HepG2 (cell line): ENCODE data around the gene HEXIM1. TPM values are rescaled to one million over a fixed set of nuclear protein-coding genes. Genes with fewer than 3 reads are reported as not detected.

Source experiments
- ATAC-seq: fragments of 200-7000 bp; cut with Tn5 transposase; 3 replicates; pipeline ENCODE4 v1.9.1; 2020; ENCODE audit warnings: mild to moderate bottlenecking, moderate library complexity
- BruUV-seq: library from RNA; stranded (reverse); fragments of 400-500 nt; replicated peaks from 2 replicates; lab custom pipeline; 2021; lab: Mats Ljungman, UMichigan
- CTCF ChIA-PET: fragments of 300-600 bp; formaldehyde crosslinking; extraction: SDS; loops from one replicate; lab custom pipeline; 2021; ENCODE audit warnings: low total read pairs, inconsistent platforms, low intra/inter-chr PET ratio; lab: Yijun Ruan, JAX
- POLR2A ChIA-PET: fragments of 350-600 bp; sonication (Branson Sonifier 250); formaldehyde crosslinking; loops from one replicate; lab custom pipeline; 2020; ENCODE audit warnings: antibody characterized with exemption, inconsistent platforms; lab: Yijun Ruan, JAX
- DNase-seq: peaks from one replicate; pipeline ENCODE4 v3.0.0-alpha.2; 2015; ENCODE audit warnings: low spot score
- FAIRE-seq: peaks from 3 replicates; lab custom pipeline; 2011; peaks lifted over from hg19 to GRCh38; lab: Jason Lieb, UNC
- H2AFZ ChIP-seq: one replicate; pipeline ENCODE4 v1.6.1; 2011; ENCODE audit warnings: low read length, inconsistent platforms
- H3K27ac ChIP-seq: fragments of 300-600 bp; 3 replicates; pipeline ENCODE4 v1.8.0; 2011; ENCODE audit warnings: mixed run types, mild to moderate bottlenecking, mixed read lengths, low read length, inconsistent platforms; ENCODE audit not compliant: insufficient read depth; ENCODE audit errors: extremely low read length
- H3K27me3 ChIP-seq, 2 experiments: fragments of 200-600 bp in 1 of 2; 2 replicates in 1 of 2; 3 replicates in 1 of 2; pipeline versions ENCODE4 v1.6.0 to v1.8.0; 2011; ENCODE audit warnings: low read length in 2 of 2, mild to moderate bottlenecking in 2 of 2, moderate library complexity in 2 of 2, inconsistent platforms in 1 of 2; ENCODE audit not compliant: insufficient read depth in 2 of 2, control insufficient read depth in 1 of 2
- H3K36me3 ChIP-seq, 2 experiments: fragments of 200-600 bp in 1 of 2; replicated peaks in 1 of 2; 2 replicates in 1 of 2; 3 replicates in 1 of 2; pipeline versions ENCODE4 v1.5.1 to v1.8.0; 2011; ENCODE audit warnings: low read length in 2 of 2, inconsistent platforms in 1 of 2; ENCODE audit not compliant: insufficient read depth in 2 of 2, control insufficient read depth in 1 of 2
- H3K4me1 ChIP-seq: 2 replicates; pipeline ENCODE4 v1.5.1; 2012; ENCODE audit warnings: low read length, inconsistent platforms; ENCODE audit not compliant: insufficient read depth
- H3K4me2 ChIP-seq: 2 replicates; pipeline ENCODE4 v1.6.0; 2011; ENCODE audit warnings: low read depth, low read length, inconsistent platforms
- H3K4me3 ChIP-seq, 3 experiments: fragments of 200-600 bp in 1 of 3; sonication (generic), shearing (Covaris generic) in 1 of 3; replicated peaks in 1 of 3; 2 replicates each; pipeline ENCODE4 v1.5.1; 2011 to 2016; ENCODE audit warnings: low read length in 3 of 3, inconsistent platforms in 2 of 3, low read depth in 2 of 3, mild to moderate bottlenecking in 2 of 3, control low read depth in 1 of 3, mixed read lengths in 1 of 3; ENCODE audit not compliant: insufficient read depth in 1 of 3
- H3K79me2 ChIP-seq: one replicate; pipeline ENCODE4 v1.6.1; 2011; ENCODE audit warnings: low read length, inconsistent platforms; ENCODE audit not compliant: insufficient read depth
- H3K9ac ChIP-seq: 2 replicates; pipeline ENCODE4 v1.6.0; 2011; ENCODE audit warnings: mild to moderate bottlenecking, low read depth, low read length, inconsistent platforms; ENCODE audit not compliant: insufficient read depth
- H3K9me3 ChIP-seq: 2 replicates; pipeline ENCODE4 v1.5.1; 2012; ENCODE audit warnings: mild to moderate bottlenecking, low read length
- H4K20me1 ChIP-seq: 2 replicates; pipeline ENCODE4 v1.6.0; 2011; ENCODE audit warnings: inconsistent platforms, mild to moderate bottlenecking, low read length, moderate library complexity; ENCODE audit not compliant: insufficient read depth
- BCL6 ChIP-seq: IDR thresholded peaks from 2 replicates; pipeline ENCODE4 v1.6.1; 2016; ENCODE audit warnings: missing genetic modification reagents, missing compliant biosample characterization
- CENPT ChIP-seq: sonication (generic); formaldehyde crosslinking; IDR thresholded peaks from 2 replicates; pipeline ENCODE4 v1.8.0; 2022; ENCODE audit warnings: low read depth, mild to moderate bottlenecking, moderate library complexity, missing genetic modification reagents
- E2F5 ChIP-seq: sonication (generic); formaldehyde crosslinking; conservative IDR thresholded peaks from 2 replicates; pipeline ENCODE4 v1.4.0; 2020; ENCODE audit warnings: missing genetic modification reagents
- FOSL2 ChIP-seq: sonication (generic); formaldehyde crosslinking; IDR thresholded peaks from 2 replicates; pipeline ENCODE4 v1.4.0; 2020; ENCODE audit warnings: missing genetic modification reagents
- FUBP1 ChIP-seq: sonication (generic); formaldehyde crosslinking; IDR thresholded peaks from 2 replicates; pipeline ENCODE4 v1.5.1; 2020; ENCODE audit warnings: missing genetic modification reagents, mild to moderate bottlenecking, borderline replicate concordance
- GABPB1 ChIP-seq: IDR thresholded peaks from 2 replicates; pipeline ENCODE4 v1.6.1; 2016; ENCODE audit warnings: mild to moderate bottlenecking, missing genetic modification reagents, moderate library complexity, missing compliant biosample characterization
- KLF11 ChIP-seq: IDR thresholded peaks from 2 replicates; pipeline ENCODE4 v1.6.1; 2016; ENCODE audit warnings: missing compliant biosample characterization
- MEIS1 ChIP-seq: sonication (generic); formaldehyde crosslinking; IDR thresholded peaks from 2 replicates; pipeline ENCODE4 v1.9.0; 2021; ENCODE audit warnings: mild to moderate bottlenecking, missing genetic modification reagents, moderate library complexity, borderline replicate concordance
- PAXIP1 ChIP-seq: sonication (generic); formaldehyde crosslinking; conservative IDR thresholded peaks from 2 replicates; pipeline ENCODE4 v1.4.0; 2020; ENCODE audit warnings: mild to moderate bottlenecking, missing genetic modification reagents, moderate library complexity
- STAG1 ChIP-seq: sonication (generic); formaldehyde crosslinking; IDR thresholded peaks from 2 replicates; pipeline ENCODE4 v1.4.0; 2020; ENCODE audit warnings: missing genetic modification reagents
- TCF7L2 ChIP-seq: IDR thresholded peaks from 2 replicates; pipeline ENCODE4 v1.6.1; 2011; ENCODE audit warnings: mild to moderate bottlenecking, low read depth, low read length, moderate library complexity
- ZBTB46 ChIP-seq: sonication (generic); formaldehyde crosslinking; IDR thresholded peaks from 2 replicates; pipeline ENCODE4 v1.4.0; 2020; ENCODE audit warnings: mild to moderate bottlenecking, missing genetic modification reagents, borderline replicate concordance
- ZFP90 ChIP-seq: sonication (generic); formaldehyde crosslinking; IDR thresholded peaks from 2 replicates; pipeline ENCODE4 v1.8.0; 2022; ENCODE audit warnings: missing genetic modification reagents, mild to moderate bottlenecking, inconsistent platforms, borderline replicate concordance
- ZMYM2 ChIP-seq: sonication (generic); formaldehyde crosslinking; IDR thresholded peaks from 2 replicates; pipeline ENCODE4 v1.8.0; 2022; ENCODE audit warnings: mild to moderate bottlenecking, missing genetic modification reagents
- WGBS: methylation state at CpG from one replicate; pipeline ENCODE4 v1.1.6; 2017; ENCODE audit warnings: low lambda C conversion rate; 5-methylcytosine and 5-hydroxymethylcytosine counted together
- in situ Hi-C: cut with HindIII; loops from 2 replicates; pipeline ENCODE4 v1.10.0; 2017; ENCODE audit warnings: low pct_unique_long_range_greater_than_20kb; ENCODE audit not compliant: extremely low pct_ligation_motif_present
- intact Hi-C: fragments of 100-400 bp; cut with micrococcal nuclease; formaldehyde crosslinking; loops from one replicate; pipeline ENCODE4 v1.10.0; 2022; ENCODE audit not compliant: unreplicated experiment
- polyA plus RNA-seq, 8 experiments: library from polyadenylated mRNA; depleted of rRNA in 3 of 8; stranded (reverse) in 7 of 8; unstranded in 1 of 8; fragments of >200 nt; fragmentation: Illumina TruSeq in 4 of 8; extraction: Trizol in 4 of 8; gene quantifications; 2 replicates each; pipeline versions ENCODE4 v1.2.1 to v1.2.3, GENCODE V29; 2011 to 2016; ENCODE audit warnings: low read depth in 4 of 8, missing spikeins in 1 of 8, mixed read lengths in 1 of 8; ENCODE audit not compliant: insufficient read depth in 1 of 8
- total RNA-seq, 5 experiments: library from RNA; depleted of rRNA; stranded (reverse); fragments of >200 nt; fragmentation: Illumina TruSeq; extraction: Trizol; gene quantifications; 2 replicates each; pipeline ENCODE4 v1.2.3, GENCODE V29; 2016; ENCODE audit warnings: low read depth in 1 of 5

The HEXIM1 gene
- total and polyA plus RNA-seq, 2 of the 13 experiments (the other 11 are each of a cell fraction or from before 2014, with no cell fraction given) = 10.5 to 16.6 TPM

GRCh38 chr17:45147581-45148182 is 593 bp upstream of the HEXIM1 start:
- H3K27me3 ChIP-seq = no peaks in the 10 kb centered on the region; a peak in 2 of 5 replicates
- FAIRE-seq (no peak), DNase-seq (peak; percentile 93), ATAC-seq (peak; percentile 33)
- peak overlapping the region; percentile 97 for H3K27ac ChIP-seq
- peak overlapping the region; percentile 94 for H3K9ac ChIP-seq
- POLR2A ChIA-PET = interaction anchor here (0.6 to 19.8 kb wide), 34 partner anchors 9 to 283 kb away, joined by 3 to 2487 read pairs (median 8); partner anchors contain the start of genes ACBD4, C1QL1, DCAKD and EFTUD2
- TSS peak; percentile 80 for BruUV-seq
- H2AFZ ChIP-seq = peak overlapping the region; percentile 7
- no peaks in the 10 kb centered on the region for H3K9me3 ChIP-seq
- peaks cover 24% of the 10 kb centered on the region for H3K4me1 ChIP-seq
- peak overlapping the region; percentile 81 to 88 (median 85) for H3K4me3 ChIP-seq
- no peaks in the 10 kb centered on the region; a peak in 1 of 5 replicates for H3K36me3 ChIP-seq
- peaks cover 36% of the 10 kb centered on the region for H3K79me2 ChIP-seq
- CTCF ChIA-PET = interaction anchor here (2.2 to 8.5 kb wide), 3 partner anchors 12 to 49 kb away, joined by 10 to 130 read pairs (median 60); partner anchors contain the start of gene ACBD4
- H3K4me2 ChIP-seq = peak overlapping the region; percentile 96
- intact Hi-C loops = loop anchor here (1.0 kb wide), 2 partner anchors 12 to 14 kb away; partner anchors contain the start of genes ACBD4 and HEXIM2
- in situ Hi-C loops = loop anchor here (5.0 kb wide), 2 partner anchors 50 to 100 kb away; no protein-coding TSS in a partner anchor
- peaks cover 35% of the 10 kb centered on the region for H4K20me1 ChIP-seq
- 2% methylated on average over 38 of the region's 38 CpGs for WGBS
- TF ChIP-seq PAXIP1 = no peak
- no peak for TF ChIP-seq TCF7L2
- TF ChIP-seq ZFP90 (CRISPR knock-in tag) = no peak
- TF ChIP-seq ZBTB46 = no peak
- TF ChIP-seq FUBP1 (CRISPR knock-in tag) = 0 out of 2 replicates have a peak, but pooled peaks have one; percentile 17
- TF ChIP-seq E2F5 (CRISPR knock-in tag) = no peak
- no peak; the same call in 1 of the 2 replicates for TF ChIP-seq STAG1 (CRISPR knock-in tag)
- no peak for TF ChIP-seq BCL6 (CRISPR knock-in tag)
- peak; percentile 12; the same call in 1 of the 2 replicates for TF ChIP-seq GABPB1 (CRISPR knock-in tag)
- peak; percentile 92 for TF ChIP-seq ZMYM2 (CRISPR knock-in tag)
- TF ChIP-seq CENPT = no peak
- TF ChIP-seq MEIS1 = no peak
- no peak for TF ChIP-seq KLF11 (CRISPR knock-in tag)
- TF ChIP-seq FOSL2 (CRISPR knock-in tag) = peak; percentile 45; the same call in 1 of the 2 replicates
